ENCODE results near the gene MORC3.

GRCh38 chr21:36274128-36274527 lies 45.9 kb upstream of the MORC3 start:
- TF ChIP-seq EP300 (IDR thresholded peaks at IDR 0.05) (no peak), CTCF (IDR thresholded peaks at IDR 0.05) (no peak), POLR2A (IDR thresholded peaks at IDR 0.05) (no peak), POLR2AphosphoS5 (IDR thresholded peaks at IDR 0.05) (no peak)

All from sigmoid colon (tissue), 4 donors.